IPS-15b (cell line): ENCODE measurements around the gene PSMA4.
A peak's percentile ranks its signal among the peaks of the same experiment; 100 is the strongest.
"Not testable (repeated sequence)": the region's sequence is repeated elsewhere in the genome, so short reads cannot be mapped to it uniquely, and the experiment has no call there.

ENCODE experiments used
- H3K27me3 ChIP-seq: one replicate; pipeline ENCODE4 v1.6.1; 2013; ENCODE audit warnings: low read length; ENCODE audit not compliant: control insufficient read depth, insufficient read depth
- H3K36me3 ChIP-seq: one replicate; pipeline ENCODE4 v1.6.1; 2013; ENCODE audit warnings: low read length; ENCODE audit not compliant: control insufficient read depth, insufficient read depth
- H3K4me1 ChIP-seq: one replicate; pipeline ENCODE4 v1.6.1; 2013; ENCODE audit warnings: mild to moderate bottlenecking, low read length; ENCODE audit not compliant: control insufficient read depth, insufficient read depth
- H3K4me3 ChIP-seq: one replicate; pipeline ENCODE4 v1.5.1; 2013; ENCODE audit warnings: low read depth, low read length
- H3K9ac ChIP-seq: one replicate; pipeline ENCODE4 v1.6.1; 2013; ENCODE audit warnings: low read depth, mild to moderate bottlenecking, low read length
- H3K9me3 ChIP-seq: one replicate; pipeline ENCODE4 v1.6.1; 2013; ENCODE audit warnings: mild to moderate bottlenecking, low read length; ENCODE audit not compliant: control insufficient read depth, insufficient read depth

PSMA4 gene

GRCh38 chr15:78560201-78560600 is 20.0 kb downstream of the PSMA4 start:
- H3K4me3 ChIP-seq, H3K36me3 ChIP-seq, H3K9ac ChIP-seq, H3K27me3 ChIP-seq, H3K9me3 ChIP-seq, H3K4me1 ChIP-seq: not testable (repeated sequence)

DNA sequence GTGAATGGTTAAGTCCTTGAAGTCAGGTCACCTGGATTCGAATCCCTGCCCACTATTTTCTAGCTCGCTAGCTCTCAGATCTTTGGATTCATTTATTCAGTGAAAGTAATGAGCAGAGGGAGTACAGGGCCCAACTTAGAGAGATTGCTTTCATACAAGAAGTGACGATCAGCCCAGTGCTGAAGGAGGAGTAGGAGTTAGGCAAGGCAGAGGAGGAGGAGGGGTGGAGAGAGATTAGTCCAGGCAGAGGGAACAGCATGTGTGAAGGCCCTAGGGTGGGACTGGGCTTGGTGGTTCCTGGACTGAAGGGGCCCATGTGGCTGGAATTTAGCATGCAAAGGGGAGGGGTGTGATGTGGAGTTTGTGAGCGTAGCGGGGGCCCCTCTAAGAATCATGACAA is 21.2 kb downstream of the PSMA4 start:
- peaks cover under 1% of the 10 kb centered on the region for H3K27me3 ChIP-seq
- peaks cover 6% of the 10 kb centered on the region for H3K4me1 ChIP-seq
- no peak overlapping the region for H3K9ac ChIP-seq
- no peak overlapping the region for H3K4me3 ChIP-seq
- no peaks in the 10 kb centered on the region for H3K9me3 ChIP-seq
- H3K36me3 ChIP-seq: peaks cover 4% of the 10 kb centered on the region

DNA sequence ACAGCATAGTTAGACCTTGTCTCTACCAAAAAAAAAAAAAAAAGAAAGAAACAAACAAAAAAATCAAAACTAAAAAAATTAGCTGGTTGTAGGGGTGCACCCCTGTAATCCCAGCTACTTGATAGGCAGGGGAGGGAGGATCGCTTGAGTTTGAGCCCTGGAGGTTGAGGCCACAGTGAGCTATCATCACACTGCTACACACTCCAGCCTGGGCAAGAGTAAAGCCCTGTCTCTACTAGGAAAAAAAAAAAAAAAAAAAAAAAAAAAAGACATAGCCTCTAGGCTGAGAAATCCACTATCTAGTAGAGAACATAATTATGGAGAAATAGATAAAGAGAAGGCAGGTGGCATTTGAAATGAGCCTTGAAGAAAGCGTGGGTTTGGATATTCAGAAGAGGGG is 22.8 kb downstream of the PSMA4 start:
- peaks cover 6% of the 10 kb centered on the region for H3K4me1 ChIP-seq
- H3K9ac ChIP-seq: no peak overlapping the region
- no peaks in the 10 kb centered on the region for H3K9me3 ChIP-seq
- H3K4me3 ChIP-seq: no peak overlapping the region
- peaks cover 4% of the 10 kb centered on the region for H3K36me3 ChIP-seq
- peaks cover 3% of the 10 kb centered on the region for H3K27me3 ChIP-seq

DNA sequence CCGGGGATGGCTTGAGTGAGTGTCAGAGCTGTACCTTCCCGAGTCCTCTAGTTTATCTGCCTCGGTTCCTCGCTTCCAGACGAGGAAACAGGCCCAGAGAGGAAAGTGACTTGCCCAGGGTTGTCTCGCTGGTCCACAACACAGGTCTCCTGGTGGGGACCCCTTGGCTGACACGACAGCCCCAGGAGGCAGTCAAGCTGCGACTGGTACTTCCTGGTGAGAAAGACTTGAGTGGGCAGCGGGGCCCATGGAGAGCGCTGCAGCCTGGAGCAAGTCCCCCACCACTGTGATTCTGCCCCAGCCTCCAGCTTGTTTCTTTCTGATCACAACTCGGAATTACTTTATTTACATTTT is 24.5 kb downstream of the PSMA4 start:
- H3K9ac ChIP-seq: no peak overlapping the region
- peaks cover 3% of the 10 kb centered on the region for H3K27me3 ChIP-seq
- no peaks in the 10 kb centered on the region for H3K9me3 ChIP-seq
- H3K4me1 ChIP-seq: peaks cover 6% of the 10 kb centered on the region
- H3K4me3 ChIP-seq: peak overlapping the region; percentile 36
- peaks cover 4% of the 10 kb centered on the region for H3K36me3 ChIP-seq

DNA sequence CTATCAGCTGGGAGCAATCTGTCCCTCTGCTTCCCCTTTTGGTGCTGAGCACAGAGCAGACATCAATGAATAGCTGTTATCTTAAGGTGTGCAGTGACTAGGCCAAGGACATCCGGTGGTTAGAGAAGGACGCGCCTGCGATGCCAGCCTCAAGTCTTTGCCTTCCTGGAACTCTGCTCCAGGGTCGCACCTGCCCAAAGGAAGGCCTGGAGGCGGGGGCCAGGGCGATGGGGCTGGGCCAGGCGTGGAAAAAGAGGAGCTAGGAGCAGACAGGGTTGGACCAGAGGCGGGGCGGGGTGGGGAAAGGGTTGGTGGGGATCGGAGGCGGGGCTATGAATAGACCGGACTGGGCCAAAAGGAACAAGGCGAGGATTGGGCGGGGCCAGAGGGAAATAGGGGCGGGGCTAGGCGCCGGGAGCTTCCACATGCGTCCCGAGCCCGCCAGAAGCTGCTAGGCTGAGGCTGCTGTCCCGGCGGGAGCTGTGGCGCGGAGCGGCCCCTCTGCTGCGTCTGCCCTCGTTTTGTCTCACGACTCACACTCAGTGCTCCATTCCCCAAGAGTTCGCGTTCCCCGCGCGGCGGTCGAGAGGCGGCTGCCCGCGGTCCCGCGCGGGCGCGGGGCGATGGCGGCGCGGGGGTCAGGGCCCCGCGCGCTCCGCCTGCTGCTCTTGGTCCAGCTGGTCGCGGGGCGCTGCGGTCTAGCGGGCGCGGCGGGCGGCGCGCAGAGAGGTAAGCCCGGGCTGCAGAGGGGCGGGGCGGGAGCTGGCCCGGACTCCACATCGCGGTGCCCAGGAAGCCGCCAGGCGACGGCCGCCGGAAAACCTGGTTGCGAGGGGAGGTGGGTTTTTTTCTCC is 25.1 kb downstream of the PSMA4 start, which contains the start of gene CHRNA5:
Gene CHRNA5 (plus strand): TSS at position 424 of the 854 bp plus-strand sequence. CDS start 200 bp downstream, at position 624.
- H3K9me3 ChIP-seq: no peaks in the 10 kb centered on the region
- H3K4me1 ChIP-seq: peaks cover 6% of the 10 kb centered on the region
- peak within 1 kb of the TSS; percentile 97 for H3K4me3 ChIP-seq
- peaks cover 4% of the 10 kb centered on the region for H3K36me3 ChIP-seq
- H3K9ac ChIP-seq: peak within 1 kb of the TSS; percentile 87
- H3K27me3 ChIP-seq: peaks cover 3% of the 10 kb centered on the region

DNA sequence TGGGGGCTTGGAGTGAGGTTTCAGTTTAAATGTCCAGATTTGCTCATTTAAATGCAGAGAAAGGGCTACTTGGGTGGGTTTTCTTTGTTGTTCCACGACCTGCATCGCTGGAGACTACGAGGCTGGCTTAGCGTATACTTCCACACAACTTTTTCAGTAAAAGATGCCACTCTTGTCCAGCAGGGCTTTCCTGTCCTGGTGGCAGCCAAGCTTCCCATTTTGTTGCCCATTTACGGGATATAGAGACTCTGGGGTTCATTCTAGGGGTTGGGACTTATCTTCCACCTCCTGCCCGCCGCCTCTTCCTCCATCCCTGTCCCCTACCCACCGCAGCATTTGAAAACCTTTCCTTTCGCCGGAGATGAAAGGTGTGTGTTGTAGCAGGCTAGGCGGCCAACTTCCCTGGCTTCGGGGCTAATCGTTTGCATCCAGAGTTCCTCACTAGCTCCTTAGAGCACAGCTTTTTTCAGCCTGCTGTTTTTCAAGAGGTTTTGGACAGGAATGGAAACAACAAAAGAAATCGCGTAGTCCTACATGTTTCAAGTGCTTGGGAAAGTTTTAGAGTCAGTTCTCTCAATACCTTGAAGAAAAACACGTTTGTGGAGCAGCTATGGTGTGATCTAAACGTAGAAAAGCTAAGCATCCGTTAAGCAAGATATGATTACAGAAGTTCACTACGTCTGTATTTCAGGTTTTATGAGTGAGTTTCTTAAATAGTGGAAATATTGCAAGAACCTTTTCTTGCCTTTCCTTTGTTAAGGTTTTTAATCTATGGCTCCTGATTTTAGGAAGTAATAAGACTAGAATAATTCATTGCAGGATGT is 25.9 kb downstream of the PSMA4 start:
- peaks cover 3% of the 10 kb centered on the region for H3K27me3 ChIP-seq
- peak overlapping the region; percentile 87 for H3K9ac ChIP-seq
- H3K4me3 ChIP-seq: peak overlapping the region; percentile 97
- no peaks in the 10 kb centered on the region for H3K9me3 ChIP-seq
- peaks cover 6% of the 10 kb centered on the region for H3K4me1 ChIP-seq
- peaks cover 4% of the 10 kb centered on the region for H3K36me3 ChIP-seq

- Histone ChIP-seq H3K27me3 (peaks cover 3% of the 10 kb centered on the region), H3K4me1 (peaks cover 6% of the 10 kb centered on the region), H3K4me3 (no peak overlapping the region), H3K36me3 (peaks cover 4% of the 10 kb centered on the region), H3K9ac (no peak overlapping the region), H3K9me3 (no peaks in the 10 kb centered on the region)
These were observed 27.3 kb downstream of the PSMA4 start for GRCh38 chr15:78567531-78567930.

DNA sequence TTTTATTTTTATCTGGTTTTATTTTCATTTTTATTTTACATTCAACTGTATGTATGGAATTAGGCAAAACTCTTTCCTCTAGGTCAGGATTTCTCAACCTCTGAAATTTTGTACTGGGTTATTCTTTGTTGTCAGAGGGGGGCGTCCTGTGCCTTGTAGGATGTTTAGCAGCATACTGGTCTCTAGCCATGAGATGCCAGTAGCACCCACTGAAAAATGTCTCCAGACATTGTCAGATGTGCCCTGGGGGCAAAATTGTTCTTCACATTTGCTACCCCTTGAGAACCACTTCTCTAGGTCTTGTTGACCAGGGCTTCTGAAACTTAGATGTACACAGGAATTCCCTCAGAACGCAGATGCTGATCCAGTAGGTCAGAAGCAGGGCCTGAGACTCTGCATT is 30.5 kb downstream of the PSMA4 start:
- Histone ChIP-seq H3K9ac (no peak overlapping the region), H3K4me3 (no peak overlapping the region), H3K4me1 (no peaks in the 10 kb centered on the region), H3K36me3 (peaks cover 3% of the 10 kb centered on the region), H3K27me3 (peaks cover 3% of the 10 kb centered on the region), H3K9me3 (no peaks in the 10 kb centered on the region)

GRCh38 chr15:78571382-78571781 is 31.1 kb downstream of the PSMA4 start:
- Histone ChIP-seq H3K9me3 (no peaks in the 10 kb centered on the region), H3K9ac (no peak overlapping the region), H3K4me1 (no peaks in the 10 kb centered on the region), H3K27me3 (peaks cover 3% of the 10 kb centered on the region), H3K36me3 (no peaks in the 10 kb centered on the region), H3K4me3 (no peak overlapping the region)

- H3K9me3 ChIP-seq: no peaks in the 10 kb centered on the region
- peaks cover 2% of the 10 kb centered on the region for H3K4me1 ChIP-seq
- H3K9ac ChIP-seq: no peak overlapping the region
- H3K4me3 ChIP-seq: no peak overlapping the region
- no peaks in the 10 kb centered on the region for H3K27me3 ChIP-seq
- H3K36me3 ChIP-seq: no peaks in the 10 kb centered on the region
These were observed 33.2 kb downstream of the PSMA4 start for GRCh38 chr15:78573416-78573815.

GRCh38 chr15:78574944-78575343 is 34.7 kb downstream of the PSMA4 start:
- Histone ChIP-seq H3K9me3 (no peaks in the 10 kb centered on the region), H3K27me3 (no peaks in the 10 kb centered on the region), H3K9ac (no peak overlapping the region), H3K36me3 (no peaks in the 10 kb centered on the region), H3K4me1 (peaks cover 2% of the 10 kb centered on the region), H3K4me3 (no peak overlapping the region)

GRCh38 chr15:78597583-78597982 is 57.3 kb downstream of the PSMA4 start:
- Histone ChIP-seq H3K9me3 (no peaks in the 10 kb centered on the region), H3K36me3 (no peaks in the 10 kb centered on the region), H3K27me3 (no peaks in the 10 kb centered on the region), H3K9ac (no peak overlapping the region), H3K4me3 (no peak overlapping the region), H3K4me1 (no peaks in the 10 kb centered on the region)
